Adrenal gland (tissue), 5 donors: Measurements from ENCODE around the gene GNPDA1.

ENCODE experiments used
- CTCF ChIP-seq, 6 experiments: fragments of 450-650 bp in 4 of 6; fragments of 200-600 bp in 2 of 6; sonication (generic) in 1 of 6; IDR thresholded peaks; 1 replicate in 5 of 6; 2 replicates in 1 of 6; pipeline versions ENCODE4 v1.5.1 to v1.8.0; 2016 to 2021; ENCODE audit warnings: antibody characterized with exemption in 6 of 6, mild to moderate bottlenecking in 2 of 6, moderate library complexity in 1 of 6
- POLR2A ChIP-seq, 2 donors: fragments of 450-650 bp; IDR thresholded peaks; one replicate each; pipeline ENCODE4 v1.6.1; 2017; ENCODE audit warnings: antibody characterized with exemption in 2 of 2, mild to moderate bottlenecking in 2 of 2, moderate library complexity in 1 of 2
- donor health status: DM: no; HTN: no; CAD: no.

GRCh38 chr5:141973871-141974595, 38.8 kb downstream of the GNPDA1 start:
- TF ChIP-seq CTCF (IDR thresholded peaks at IDR 0.05) (no peak), POLR2A (IDR thresholded peaks at IDR 0.05) (no peak)
